Hepatocyte (in vitro differentiated cells): ENCODE data around the gene ARFRP1. TPM values are rescaled to one million over a fixed set of nuclear protein-coding genes. Genes with fewer than 3 reads are reported as not detected.
A peak's percentile ranks its signal among the peaks of the same experiment; 100 is the strongest.

ENCODE experiments used
- DNase-seq: peaks from one replicate; pipeline ENCODE4 v3.0.0-alpha.2; 2016; ENCODE audit warnings: low spot score
- H2AFZ ChIP-seq: fragments of 200-600 bp; sonication (generic); 2 replicates; pipeline ENCODE4 v1.6.0; 2016; ENCODE audit warnings: antibody characterized with exemption, mild to moderate bottlenecking
- H3K27ac ChIP-seq: fragments of 200-600 bp; sonication (generic); 2 replicates; pipeline ENCODE4 v1.5.1; 2016; ENCODE audit warnings: mild to moderate bottlenecking
- H3K27me3 ChIP-seq: fragments of 200-600 bp; sonication (generic); 2 replicates; pipeline ENCODE4 v1.6.1; 2016
- H3K36me3 ChIP-seq: fragments of 200-600 bp; sonication (generic); replicated peaks from 2 replicates; pipeline ENCODE4 v1.5.1; 2016; ENCODE audit warnings: low read depth; ENCODE audit not compliant: insufficient read depth
- H3K4me1 ChIP-seq: fragments of 200-600 bp; sonication (generic); 2 replicates; pipeline ENCODE4 v1.5.1; 2016; ENCODE audit warnings: mild to moderate bottlenecking, moderate library complexity; ENCODE audit not compliant: insufficient read depth
- H3K4me2 ChIP-seq: fragments of 200-600 bp; sonication (generic); 2 replicates; pipeline ENCODE4 v1.6.0; 2016
- H3K4me3 ChIP-seq: fragments of 200-600 bp; sonication (generic); 2 replicates; pipeline ENCODE4 v1.5.1; 2016; ENCODE audit warnings: mild to moderate bottlenecking
- H3K79me2 ChIP-seq: fragments of 200-600 bp; sonication (generic); 2 replicates; pipeline ENCODE4 v1.6.0; 2017; ENCODE audit warnings: mild to moderate bottlenecking
- H3K9me2 ChIP-seq: fragments of 200-600 bp; sonication (generic); replicated peaks from 2 replicates; pipeline ENCODE4 v1.6.0; 2017; ENCODE audit warnings: mild to moderate bottlenecking; ENCODE audit not compliant: insufficient read depth
- H3K9me3 ChIP-seq: fragments of 200-600 bp; sonication (generic); 2 replicates; pipeline ENCODE4 v1.5.1; 2016; ENCODE audit warnings: low read depth, mild to moderate bottlenecking
- H4K20me1 ChIP-seq: fragments of 200-600 bp; sonication (generic); 2 replicates; pipeline ENCODE4 v1.6.0; 2016; ENCODE audit warnings: mild to moderate bottlenecking; ENCODE audit not compliant: insufficient read depth, poor library complexity, severe bottlenecking
- CTCF ChIP-seq: fragments of 200-600 bp; sonication (generic); IDR thresholded peaks from 2 replicates; pipeline ENCODE4 v1.5.1; 2016; ENCODE audit warnings: antibody characterized with exemption, mild to moderate bottlenecking; ENCODE audit not compliant: poor library complexity
- EZH2 ChIP-seq: fragments of 200-600 bp; sonication (generic); IDR thresholded peaks from 2 replicates; pipeline ENCODE4 v1.6.1; 2016; ENCODE audit warnings: antibody characterized with exemption, mild to moderate bottlenecking, borderline replicate concordance
- EZH2phosphoT487 ChIP-seq: fragments of 200-600 bp; sonication (generic); IDR thresholded peaks from one replicate; pipeline ENCODE4 v1.6.1; 2018; ENCODE audit warnings: antibody characterized with exemption, mild to moderate bottlenecking, low read depth, moderate library complexity; ENCODE audit not compliant: unreplicated experiment, severe bottlenecking
- WGBS: methylation state at CpG from one replicate; pipeline ENCODE4 v1.1.6; 2016; ENCODE audit warnings: low lambda C conversion rate; ENCODE audit errors: missing lambda C conversion rate; 5-methylcytosine and 5-hydroxymethylcytosine counted together
- polyA plus RNA-seq: library from polyadenylated mRNA; unstranded; fragments of >200 nt; fragmentation: Nextera tagmentation; extraction: Ambion mirVana; gene quantifications from 2 replicates; pipeline ENCODE4 v1.2.1, GENCODE V29; 2016
- total RNA-seq: library from RNA; depleted of rRNA; stranded (reverse); fragments of >200 nt; gene quantifications from 2 replicates; pipeline ENCODE4 v1.2.3, GENCODE V29; 2014

Gene ARFRP1
- total and polyA plus RNA-seq, 2 experiments from 2014 or later = 31.5 to 38.0 TPM

- Histone ChIP-seq H3K27me3 (no peaks in the 10 kb centered on the region), H3K9me3 (no peaks in the 10 kb centered on the region), H3K4me1 (peaks cover 1% of the 10 kb centered on the region), H3K4me2 (no peak overlapping the region), H2AFZ (no peak overlapping the region), H3K27ac (no peak overlapping the region), H3K4me3 (no peak overlapping the region), H3K36me3 (no peaks in the 10 kb centered on the region), H4K20me1 (no peaks in the 10 kb centered on the region), H3K79me2 (no peaks in the 10 kb centered on the region), H3K9me2 (no peaks in the 10 kb centered on the region)
- 97% methylated on average over 32 of the region's 47 CpGs for WGBS
- TF ChIP-seq EZH2phosphoT487 = no peak
- TF ChIP-seq CTCF = no peak
- TF ChIP-seq EZH2 = no peak
- DNase-seq = peak; percentile 4
These were observed 39.1 kb upstream of the ARFRP1 start for GRCh38 chr20:63746751-63747315.

DNA sequence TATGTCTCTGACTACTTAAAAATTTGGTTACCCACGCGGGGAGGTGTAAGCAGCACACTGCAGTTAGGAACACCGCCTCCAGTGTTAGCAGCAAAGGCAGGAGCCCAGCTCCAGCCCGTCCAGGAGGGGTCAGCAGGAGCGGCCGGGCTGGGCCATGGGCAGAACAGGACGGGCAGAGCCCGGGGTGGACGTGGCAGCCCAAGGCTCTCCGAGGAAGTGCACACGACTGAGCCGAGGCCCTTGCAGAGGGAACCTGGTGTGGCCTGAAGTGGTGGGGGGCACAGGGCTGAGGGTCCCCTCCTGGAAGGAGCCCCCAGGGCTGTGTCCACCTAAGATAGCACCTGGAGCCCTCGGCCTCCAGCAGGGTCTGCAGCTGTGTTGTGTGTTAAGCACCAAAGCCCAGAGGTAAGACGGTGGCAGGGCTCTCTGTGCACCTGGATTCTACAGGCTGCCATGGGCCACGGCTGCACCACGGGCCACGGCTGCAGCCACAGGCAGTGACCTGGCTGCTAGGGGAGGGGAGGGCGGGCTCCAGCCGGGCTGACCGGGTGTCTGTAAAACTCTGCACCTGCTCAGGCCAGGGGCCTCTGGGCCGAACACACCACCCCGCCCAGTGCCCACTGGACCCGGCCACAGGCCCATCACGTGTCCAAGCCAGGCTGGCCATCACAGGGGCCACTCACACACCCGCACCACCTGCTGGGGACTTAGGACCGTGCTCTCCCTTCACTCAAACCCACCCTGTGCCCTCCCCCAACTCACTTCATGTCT is 38.4 kb upstream of the ARFRP1 start:
- DNase-seq = peak; percentile 3
- peaks cover 6% of the 10 kb centered on the region for H3K79me2 ChIP-seq

DNA sequence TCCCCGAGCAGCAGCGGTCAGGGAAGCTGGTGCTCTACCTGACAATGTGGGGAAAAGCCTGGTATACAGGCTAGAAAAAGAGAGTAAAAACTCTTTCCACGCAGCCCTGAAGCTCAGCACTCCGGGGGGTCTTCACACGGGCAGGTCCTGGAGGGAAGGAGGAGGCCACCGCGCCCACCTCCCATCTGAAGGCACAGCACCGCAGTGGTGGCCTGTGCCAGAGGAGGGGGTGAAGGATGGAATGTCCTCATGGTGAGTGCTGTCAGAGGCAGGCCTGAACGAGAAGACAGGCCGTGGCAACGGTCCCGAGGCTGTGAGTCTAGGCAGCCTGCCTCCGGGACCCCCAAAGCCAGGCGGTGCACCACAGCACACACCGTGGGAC is 37.6 kb upstream of the ARFRP1 start:
- Histone ChIP-seq H3K27ac (no peak overlapping the region), H2AFZ (no peak overlapping the region), H3K36me3 (no peaks in the 10 kb centered on the region), H3K4me2 (no peak overlapping the region), H3K79me2 (peaks cover 6% of the 10 kb centered on the region), H4K20me1 (no peaks in the 10 kb centered on the region), H3K9me3 (no peaks in the 10 kb centered on the region), H3K4me1 (peaks cover 10% of the 10 kb centered on the region), H3K27me3 (no peaks in the 10 kb centered on the region), H3K4me3 (no peak overlapping the region), H3K9me2 (no peaks in the 10 kb centered on the region)
- 85% methylated on average over 15 of the region's 15 CpGs for WGBS
- DNase-seq = no peak
- no peak for TF ChIP-seq EZH2phosphoT487
- no peak for TF ChIP-seq CTCF
- TF ChIP-seq EZH2 = no peak

More for the DNA sequence above, 38.4 kb upstream of the ARFRP1 start:
- no peaks in the 10 kb centered on the region for H4K20me1 ChIP-seq
- no peak overlapping the region for H3K4me2 ChIP-seq
- no peaks in the 10 kb centered on the region for H3K36me3 ChIP-seq
- H2AFZ ChIP-seq = no peak overlapping the region
- WGBS = 91% methylated on average over 22 of the region's 26 CpGs
- H3K27me3 ChIP-seq = no peaks in the 10 kb centered on the region
- no peak overlapping the region for H3K27ac ChIP-seq
- no peak overlapping the region for H3K4me3 ChIP-seq
- H3K4me1 ChIP-seq = peaks cover 8% of the 10 kb centered on the region
- no peak for TF ChIP-seq EZH2
- TF ChIP-seq EZH2phosphoT487 = no peak
- no peak for TF ChIP-seq CTCF
- no peaks in the 10 kb centered on the region for H3K9me2 ChIP-seq
- H3K9me3 ChIP-seq = no peaks in the 10 kb centered on the region
